Globus pallidus (tissue), 1 donor: Measurements from ENCODE around the gene HLA-DPB1.
"Not testable (repeated sequence)": the region's sequence is repeated elsewhere in the genome, so short reads cannot be mapped to it uniquely, and the experiment has no call there.

Source experiments
- DNase-seq: peaks from one replicate; pipeline ENCODE4 v3.0.0-alpha.2; 2015; ENCODE audit warnings: low spot score

The HLA-DPB1 gene

GRCh38 chr6:33075568-33076405 lies at the start of gene HLA-DPB1:
HLA-DPB1 (plus strand) TSS chr6:33075990; CDS start chr6:33076042, 52 bp downstream.
- DNase-seq = peak; percentile 67

- DNase-seq = no peak
These were observed 47.5 kb upstream of the HLA-DPB1 start for GRCh38 chr6:33028220-33028849.

- peak; percentile 65 for DNase-seq
These were observed 46.2 kb upstream of the HLA-DPB1 start for GRCh38 chr6:33029328-33030184.

- DNase-seq = no peak
These were observed 45.5 kb upstream of the HLA-DPB1 start for GRCh38 chr6:33030245-33030644.

GRCh38 chr6:33034554-33034953 lies 41.2 kb upstream of the HLA-DPB1 start:
- DNase-seq = no peak

- no peak for DNase-seq
These were observed 39.3 kb upstream of the HLA-DPB1 start for GRCh38 chr6:33036535-33036934.

GRCh38 chr6:33040157-33040556 lies 35.6 kb upstream of the HLA-DPB1 start:
- no peak for DNase-seq

- no peak for DNase-seq
These were observed 26.3 kb upstream of the HLA-DPB1 start for GRCh38 chr6:33049323-33050013.

- no peak for DNase-seq
These were observed 25.6 kb upstream of the HLA-DPB1 start for GRCh38 chr6:33050014-33050810.

- DNase-seq = no peak
These were observed 23.2 kb upstream of the HLA-DPB1 start for GRCh38 chr6:33052627-33053026.

GRCh38 chr6:33053230-33053629 lies 22.6 kb upstream of the HLA-DPB1 start:
- no peak for DNase-seq

GRCh38 chr6:33057222-33058150 lies 18.3 kb upstream of the HLA-DPB1 start:
- DNase-seq = no peak

- no peak for DNase-seq
These were observed 13.8 kb upstream of the HLA-DPB1 start for GRCh38 chr6:33061987-33062386.

- not testable (repeated sequence) for DNase-seq
These were observed 12.4 kb upstream of the HLA-DPB1 start for GRCh38 chr6:33063435-33063834.

- DNase-seq = no peak
These were observed 11.1 kb upstream of the HLA-DPB1 start for GRCh38 chr6:33064723-33065122.

- DNase-seq = no peak
These were observed 10.5 kb upstream of the HLA-DPB1 start for GRCh38 chr6:33065312-33065711.

- DNase-seq = no peak
These were observed 8.8 kb upstream of the HLA-DPB1 start for GRCh38 chr6:33066917-33067521.

GRCh38 chr6:33069021-33069738 lies 6.6 kb upstream of the HLA-DPB1 start:
- no peak for DNase-seq

- DNase-seq = no peak
These were observed 4.9 kb upstream of the HLA-DPB1 start for GRCh38 chr6:33070909-33071308.
